Activated naive CD4-positive, alpha-beta T cell treated with anti-CD3 and anti-CD28 coated beads for 36 hours (primary cell): ENCODE results near the gene LBH. TPM values are rescaled to one million over a fixed set of nuclear protein-coding genes. Genes with fewer than 3 reads are reported as not detected.
A peak's percentile ranks its signal among the peaks of the same experiment; 100 is the strongest.

Experiments
- CTCF ChIA-PET: fragments of 350-600 bp; sonication (Branson Sonifier 250); formaldehyde crosslinking; loops from one replicate; lab custom pipeline; 2021; ENCODE audit warnings: antibody characterized with exemption; lab: Charles Lee
- DNase-seq: peaks from one replicate; pipeline ENCODE4 v3.0.0-alpha.2; 2020
- H3K27ac Mint-ChIP-seq: one replicate; pipeline ENCODE4 v1.8.0; 2021; ENCODE audit warnings: mild to moderate bottlenecking, mixed read lengths
- H3K27me3 Mint-ChIP-seq: one replicate; pipeline ENCODE4 v1.8.0; 2021; ENCODE audit warnings: low read depth, mixed read lengths
- H3K36me3 Mint-ChIP-seq: one replicate; pipeline ENCODE4 v1.8.0; 2021; ENCODE audit warnings: low read depth, mixed read lengths
- H3K4me1 Mint-ChIP-seq: one replicate; pipeline ENCODE4 v1.8.0; 2021; ENCODE audit warnings: low read depth, mixed read lengths
- H3K4me3 Mint-ChIP-seq: one replicate; pipeline ENCODE4 v1.8.0; 2021; ENCODE audit warnings: mild to moderate bottlenecking, moderate library complexity, mixed read lengths
- H3K9me3 Mint-ChIP-seq: one replicate; pipeline ENCODE4 v1.8.0; 2021; ENCODE audit warnings: mixed read lengths
- intact Hi-C: fragments of 100-400 bp; cut with micrococcal nuclease; formaldehyde crosslinking; loops from one replicate; pipeline ENCODE4 v1.15.1; 2023
- total RNA-seq, 2 experiments: library from RNA; stranded (reverse); gene quantifications; one replicate each; pipeline ENCODE4 v1.2.3, GENCODE V29; 2021

Gene LBH
- 10 to 100 TPM; 71.4 to 75.3 TPM for total RNA-seq

DNA sequence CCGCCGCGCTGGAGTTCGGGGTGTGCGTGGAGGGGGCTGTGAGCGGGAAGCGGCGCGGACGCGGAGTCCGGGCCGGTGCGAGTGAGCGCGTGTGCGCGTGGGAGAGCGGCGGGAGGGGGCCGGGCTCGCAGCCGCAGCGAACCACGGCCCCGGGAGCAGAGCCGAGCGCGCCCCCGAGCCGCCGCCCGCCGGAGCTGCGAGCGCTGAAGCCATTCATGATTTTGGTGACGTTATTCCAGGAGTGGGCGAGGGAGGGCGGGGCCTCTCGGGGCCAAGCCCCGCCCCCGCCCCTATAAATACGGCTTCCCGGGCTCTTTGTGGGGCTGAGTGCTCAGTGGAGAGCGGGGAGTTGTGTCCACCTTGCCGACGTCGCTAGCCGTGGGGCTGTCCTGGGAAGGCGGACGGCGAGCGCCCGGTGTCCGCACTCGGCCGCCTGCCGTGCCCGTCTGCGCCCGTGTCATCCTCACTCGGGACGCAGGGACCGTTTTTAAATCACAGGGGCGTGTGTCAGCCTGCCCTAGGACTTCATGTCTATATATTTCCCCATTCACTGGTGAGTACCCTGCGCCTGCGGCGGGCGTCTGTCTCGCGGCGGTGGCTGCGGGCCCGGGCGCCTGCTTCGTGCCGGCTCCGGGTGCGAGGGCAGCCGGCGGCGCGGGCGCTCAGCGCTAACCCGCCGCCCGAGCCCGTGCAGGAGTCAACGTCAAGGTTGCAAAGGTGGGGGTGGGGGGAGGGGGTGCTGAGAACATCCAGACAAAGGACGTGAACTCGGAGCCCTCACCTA is at the start of gene LBH:
Gene LBH, plus strand, starts transcription at position 323 of the 784 bp plus-strand sequence. Its CDS starts 205 bp downstream, at position 528.
- Mint-ChIP-seq H3K9me3 (no peaks in the 10 kb centered on the region), H3K4me1 (peaks cover 56% of the 10 kb centered on the region), H3K27ac (peak within 1 kb of the TSS; percentile 74), H3K27me3 (peaks cover 3% of the 10 kb centered on the region), H3K4me3 (peak within 1 kb of the TSS; percentile 83), H3K36me3 (peaks cover 17% of the 10 kb centered on the region)
- peak; percentile 90 for DNase-seq
- intact Hi-C loops = loop anchor here (1.0 to 10.0 kb wide), 6 partner anchors 22 to 1117 kb away; partner anchors contain the start of gene CLIP4
- CTCF ChIA-PET = interaction anchor here (0.5 to 9.8 kb wide), 9 partner anchors 8 to 192 kb away, joined by 3 to 97 read pairs (median 3); no protein-coding TSS in a partner anchor

DNA sequence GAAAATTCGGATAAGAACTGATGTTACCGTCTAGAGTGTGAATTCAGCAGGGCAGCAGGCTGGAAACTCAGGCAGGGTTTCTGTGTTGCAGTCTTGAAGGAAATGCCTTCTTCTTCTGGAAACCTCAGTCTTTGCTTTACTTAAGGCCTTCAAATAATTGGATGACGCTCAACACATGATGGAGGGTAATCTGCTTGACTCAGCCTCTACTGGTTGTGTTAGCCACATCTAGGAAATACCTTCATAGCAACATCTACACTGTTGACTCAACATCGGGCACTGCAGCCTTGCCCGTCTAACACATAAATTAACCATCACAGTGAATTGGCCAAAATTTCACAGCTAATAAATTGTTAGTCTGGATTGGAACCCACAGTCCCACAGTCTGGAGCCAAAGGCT is 47.3 kb upstream of the LBH start:
- H3K36me3 Mint-ChIP-seq = no peaks in the 10 kb centered on the region
- no peak overlapping the region for H3K4me3 Mint-ChIP-seq
- peaks cover 2% of the 10 kb centered on the region for H3K4me1 Mint-ChIP-seq
- CTCF ChIA-PET = no interaction called here
- DNase-seq = no peak
- no peaks in the 10 kb centered on the region for H3K27me3 Mint-ChIP-seq
- no peaks in the 10 kb centered on the region for H3K9me3 Mint-ChIP-seq
- intact Hi-C loops = no loop called here
- H3K27ac Mint-ChIP-seq = no peak overlapping the region

GRCh38 chr2:30185178-30185577 is 46.2 kb upstream of the LBH start:
- no peak overlapping the region for H3K4me3 Mint-ChIP-seq
- no peak for DNase-seq
- no peaks in the 10 kb centered on the region for H3K9me3 Mint-ChIP-seq
- intact Hi-C loops = no loop called here
- H3K27me3 Mint-ChIP-seq = no peaks in the 10 kb centered on the region
- CTCF ChIA-PET = interaction anchor here (1.1 kb wide), 1 partner anchor 526 kb away, joined by 3 read pairs; no protein-coding TSS in a partner anchor
- no peaks in the 10 kb centered on the region for H3K36me3 Mint-ChIP-seq
- H3K4me1 Mint-ChIP-seq = peaks cover 2% of the 10 kb centered on the region
- H3K27ac Mint-ChIP-seq = no peak overlapping the region

- CTCF ChIA-PET = interaction anchor here (0.7 to 1.7 kb wide), 3 partner anchors 20 to 523 kb away, joined by 3 to 5 read pairs (median 5); no protein-coding TSS in a partner anchor
- Mint-ChIP-seq H3K9me3 (no peaks in the 10 kb centered on the region), H3K4me3 (no peak overlapping the region), H3K27me3 (no peaks in the 10 kb centered on the region), H3K27ac (no peak overlapping the region), H3K36me3 (no peaks in the 10 kb centered on the region), H3K4me1 (peaks cover 2% of the 10 kb centered on the region)
- intact Hi-C loops = no loop called here
- DNase-seq = no peak
Measured at GRCh38 chr2:30188292-30188691, 43.0 kb upstream of the LBH start.

- no peaks in the 10 kb centered on the region for H3K36me3 Mint-ChIP-seq
- intact Hi-C loops = no loop called here
- DNase-seq = no peak
- no peaks in the 10 kb centered on the region for H3K27me3 Mint-ChIP-seq
- H3K9me3 Mint-ChIP-seq = no peaks in the 10 kb centered on the region
- CTCF ChIA-PET = interaction anchor here (0.6 to 1.6 kb wide), 3 partner anchors 25 to 447 kb away, joined by 3 to 6 read pairs (median 4); no protein-coding TSS in a partner anchor
- H3K4me3 Mint-ChIP-seq = no peak overlapping the region
- H3K27ac Mint-ChIP-seq = no peak overlapping the region
- peaks cover 4% of the 10 kb centered on the region for H3K4me1 Mint-ChIP-seq
Measured at GRCh38 chr2:30190637-30191036, 40.7 kb upstream of the LBH start.

DNA sequence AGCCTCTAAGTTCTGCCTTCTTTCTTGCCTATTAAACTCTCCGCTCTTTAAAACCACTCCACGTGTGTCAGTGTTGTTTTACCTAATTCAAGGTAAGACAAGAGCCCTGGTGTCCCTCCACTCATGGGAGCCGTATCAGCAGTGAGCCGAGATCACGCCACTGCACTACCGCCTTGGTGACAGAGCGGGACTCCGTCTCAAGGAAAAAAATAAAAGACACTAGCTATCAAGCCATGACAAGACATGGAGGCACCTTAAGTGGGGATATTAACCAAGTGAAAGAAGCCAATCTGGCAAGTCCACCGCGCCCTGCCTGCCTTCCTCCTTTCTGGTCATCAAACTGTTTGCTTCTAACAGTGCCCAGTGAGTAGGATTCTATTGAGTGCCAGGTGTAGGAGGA is 40.2 kb upstream of the LBH start:
- intact Hi-C loops = no loop called here
- H3K4me1 Mint-ChIP-seq = peaks cover 5% of the 10 kb centered on the region
- no peak overlapping the region for H3K4me3 Mint-ChIP-seq
- no peaks in the 10 kb centered on the region for H3K9me3 Mint-ChIP-seq
- H3K36me3 Mint-ChIP-seq = no peaks in the 10 kb centered on the region
- CTCF ChIA-PET = interaction anchor here (0.6 to 2.0 kb wide), 4 partner anchors 25 to 521 kb away, joined by 3 to 7 read pairs (median 5); no protein-coding TSS in a partner anchor
- no peak for DNase-seq
- H3K27me3 Mint-ChIP-seq = no peaks in the 10 kb centered on the region
- H3K27ac Mint-ChIP-seq = no peak overlapping the region

- CTCF ChIA-PET = interaction anchor here (2.0 kb wide), 1 partner anchor 520 kb away, joined by 7 read pairs; no protein-coding TSS in a partner anchor
- Mint-ChIP-seq H3K27me3 (no peaks in the 10 kb centered on the region), H3K4me3 (no peak overlapping the region), H3K4me1 (peaks cover 10% of the 10 kb centered on the region), H3K9me3 (no peaks in the 10 kb centered on the region), H3K36me3 (no peaks in the 10 kb centered on the region), H3K27ac (no peak overlapping the region)
- DNase-seq = no peak
- intact Hi-C loops = no loop called here
Measured at GRCh38 chr2:30191819-30192271, 39.5 kb upstream of the LBH start.

DNA sequence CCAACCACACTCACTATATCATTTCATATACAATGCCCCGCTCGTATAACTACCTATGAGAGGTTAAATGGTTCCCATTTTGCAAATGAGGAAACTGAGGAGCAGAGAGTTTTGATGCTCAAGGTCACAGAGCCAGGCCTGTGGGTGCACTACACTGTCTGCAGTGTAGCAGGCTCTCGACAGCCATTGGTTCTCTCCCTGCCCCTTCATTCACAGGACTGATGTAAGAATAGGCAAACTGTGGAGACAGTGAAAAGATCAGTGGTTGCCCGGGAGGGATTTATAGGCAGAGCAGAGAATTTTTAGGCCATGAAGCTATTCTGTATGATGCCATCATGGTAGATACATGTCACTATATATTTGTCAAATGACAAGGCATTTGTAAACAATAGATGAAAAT is 39.0 kb upstream of the LBH start:
- CTCF ChIA-PET = interaction anchor here (0.7 to 2.0 kb wide), 3 partner anchors 11 to 520 kb away, joined by 3 to 7 read pairs (median 4); no protein-coding TSS in a partner anchor
- H3K27ac Mint-ChIP-seq = no peak overlapping the region
- intact Hi-C loops = no loop called here
- H3K4me3 Mint-ChIP-seq = no peak overlapping the region
- H3K4me1 Mint-ChIP-seq = peaks cover 10% of the 10 kb centered on the region
- no peaks in the 10 kb centered on the region for H3K9me3 Mint-ChIP-seq
- H3K27me3 Mint-ChIP-seq = no peaks in the 10 kb centered on the region
- DNase-seq = no peak
- no peaks in the 10 kb centered on the region for H3K36me3 Mint-ChIP-seq

DNA sequence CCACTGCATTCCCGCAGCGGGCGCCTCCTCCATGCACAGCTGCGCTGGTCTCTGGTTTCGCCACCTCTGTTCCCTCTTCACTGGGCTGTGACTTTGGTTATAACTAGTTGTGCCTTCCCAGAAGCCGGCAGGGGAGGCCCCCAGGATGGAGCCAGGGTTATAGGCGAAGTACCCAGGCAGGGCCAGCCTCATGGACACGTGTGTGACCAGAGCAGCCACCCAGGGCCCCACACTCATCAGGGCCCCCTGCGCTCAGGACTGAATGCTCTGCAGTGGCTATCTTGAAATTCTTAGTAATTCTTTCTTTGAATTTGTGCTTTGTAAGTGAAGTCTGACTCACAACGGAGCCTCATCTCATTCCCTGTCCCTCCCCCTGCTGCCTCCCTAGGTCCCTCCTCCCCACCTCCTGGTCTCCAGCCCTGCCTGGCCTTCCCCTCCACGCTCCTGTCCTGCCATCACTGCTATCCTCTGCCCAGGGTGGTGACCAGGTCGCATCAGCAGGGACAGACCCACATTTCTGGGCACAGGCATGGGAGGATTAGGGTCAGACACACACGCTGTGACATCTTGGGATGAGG is 38.1 kb upstream of the LBH start:
- intact Hi-C loops = no loop called here

GRCh38 chr2:30194421-30194820 is 36.9 kb upstream of the LBH start:
- peaks cover 7% of the 10 kb centered on the region for H3K4me1 Mint-ChIP-seq
- CTCF ChIA-PET = interaction anchor here (1.1 kb wide), 2 partner anchors 30 to 517 kb away, joined by 3 read pairs; no protein-coding TSS in a partner anchor
- no peaks in the 10 kb centered on the region for H3K27me3 Mint-ChIP-seq
- H3K27ac Mint-ChIP-seq = no peak overlapping the region
- intact Hi-C loops = no loop called here
- no peak overlapping the region for H3K4me3 Mint-ChIP-seq
- DNase-seq = no peak
- no peaks in the 10 kb centered on the region for H3K9me3 Mint-ChIP-seq
- H3K36me3 Mint-ChIP-seq = no peaks in the 10 kb centered on the region

More for the DNA sequence above, 38.1 kb upstream of the LBH start:
- no peak for DNase-seq
- CTCF ChIA-PET = interaction anchor here (0.5 to 2.0 kb wide), 6 partner anchors 12 to 519 kb away, joined by 3 to 7 read pairs (median 3); no protein-coding TSS in a partner anchor
- Mint-ChIP-seq H3K4me1 (peaks cover 10% of the 10 kb centered on the region), H3K9me3 (no peaks in the 10 kb centered on the region), H3K27me3 (no peaks in the 10 kb centered on the region), H3K4me3 (no peak overlapping the region), H3K27ac (no peak overlapping the region), H3K36me3 (no peaks in the 10 kb centered on the region)

- DNase-seq = no peak
- Mint-ChIP-seq H3K27ac (no peak overlapping the region), H3K4me3 (no peak overlapping the region), H3K4me1 (peaks cover 7% of the 10 kb centered on the region), H3K27me3 (no peaks in the 10 kb centered on the region), H3K36me3 (no peaks in the 10 kb centered on the region), H3K9me3 (no peaks in the 10 kb centered on the region)
- CTCF ChIA-PET = no interaction called here
- intact Hi-C loops = no loop called here
Measured at GRCh38 chr2:30195016-30195415, 36.3 kb upstream of the LBH start.

GRCh38 chr2:30197570-30198192 is 33.7 kb upstream of the LBH start:
- H3K9me3 Mint-ChIP-seq = no peaks in the 10 kb centered on the region
- intact Hi-C loops = no loop called here
- H3K27ac Mint-ChIP-seq = no peak overlapping the region
- no peaks in the 10 kb centered on the region for H3K36me3 Mint-ChIP-seq
- H3K4me1 Mint-ChIP-seq = peaks cover 7% of the 10 kb centered on the region
- CTCF ChIA-PET = interaction anchor here (0.6 to 1.0 kb wide), 3 partner anchors 13 to 954 kb away, joined by 3 to 4 read pairs (median 4); no protein-coding TSS in a partner anchor
- no peaks in the 10 kb centered on the region for H3K27me3 Mint-ChIP-seq
- DNase-seq = no peak
- no peak overlapping the region for H3K4me3 Mint-ChIP-seq
